ENCODE data around the gene MRGPRX3.

DNA sequence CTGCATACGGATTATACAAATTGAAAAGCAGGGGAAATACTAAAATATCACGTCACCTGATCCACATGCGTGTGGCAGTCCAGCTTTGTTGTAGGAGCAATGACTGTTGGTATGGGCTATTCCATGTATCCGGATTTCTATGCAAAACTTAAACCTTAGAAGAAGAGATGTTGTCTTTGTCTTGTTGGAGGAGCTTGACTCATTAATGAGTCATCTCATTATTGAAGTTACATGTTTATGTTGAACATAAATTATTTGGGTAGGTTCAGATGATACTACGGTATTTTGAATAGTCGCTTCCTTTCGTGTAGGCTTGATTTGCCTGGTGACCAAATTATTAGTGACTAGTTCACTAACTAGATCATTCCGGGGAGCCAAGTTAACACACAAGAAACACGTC, 25.7 kb upstream of the MRGPRX3 start:
- TF ChIP-seq CTCF (IDR thresholded peaks at IDR 0.05): no peak
- no peak for TF ChIP-seq POLR2A (IDR thresholded peaks at IDR 0.05)

Data from lower leg skin (tissue), 3 donors.